Fibroblast of peridontal ligament (primary cell): Measurements from ENCODE around the gene SMIM32.

Source experiments
- DNase-seq: peaks from one replicate; pipeline ENCODE4 v3.0.0-alpha.2; 2010; ENCODE audit errors: extremely low read depth

Gene SMIM32

GRCh38 chr5:136207631-136208030 is 14.7 kb upstream of the SMIM32 start:
- no peak for DNase-seq

GRCh38 chr5:136206361-136206760 is 13.4 kb upstream of the SMIM32 start:
- DNase-seq = no peak

- DNase-seq = no peak
Observed at GRCh38 chr5:136205941-136206340, 13.0 kb upstream of the SMIM32 start.

GRCh38 chr5:136205061-136205702 is 12.2 kb upstream of the SMIM32 start:
- DNase-seq = no peak

GRCh38 chr5:136203303-136203922 is 10.5 kb upstream of the SMIM32 start:
- no peak for DNase-seq

- DNase-seq = no peak
Observed at GRCh38 chr5:136202469-136203205, 9.7 kb upstream of the SMIM32 start.

- DNase-seq = no peak
Observed at GRCh38 chr5:136201870-136202269, 8.9 kb upstream of the SMIM32 start.

GRCh38 chr5:136200761-136201160 is 7.8 kb upstream of the SMIM32 start:
- DNase-seq = no peak

GRCh38 chr5:136200130-136200529 is 7.2 kb upstream of the SMIM32 start:
- no peak for DNase-seq

- no peak for DNase-seq
Observed at GRCh38 chr5:136199408-136199807, 6.4 kb upstream of the SMIM32 start.

GRCh38 chr5:136198453-136198852 is 5.5 kb upstream of the SMIM32 start:
- no peak for DNase-seq

- no peak for DNase-seq
Observed at GRCh38 chr5:136197462-136198142, 4.6 kb upstream of the SMIM32 start.

- peak; percentile 15 for DNase-seq
Observed at GRCh38 chr5:136195971-136196820, 3.2 kb upstream of the SMIM32 start.

- no peak for DNase-seq
Observed at GRCh38 chr5:136194576-136194975, 1.6 kb upstream of the SMIM32 start.

DNA sequence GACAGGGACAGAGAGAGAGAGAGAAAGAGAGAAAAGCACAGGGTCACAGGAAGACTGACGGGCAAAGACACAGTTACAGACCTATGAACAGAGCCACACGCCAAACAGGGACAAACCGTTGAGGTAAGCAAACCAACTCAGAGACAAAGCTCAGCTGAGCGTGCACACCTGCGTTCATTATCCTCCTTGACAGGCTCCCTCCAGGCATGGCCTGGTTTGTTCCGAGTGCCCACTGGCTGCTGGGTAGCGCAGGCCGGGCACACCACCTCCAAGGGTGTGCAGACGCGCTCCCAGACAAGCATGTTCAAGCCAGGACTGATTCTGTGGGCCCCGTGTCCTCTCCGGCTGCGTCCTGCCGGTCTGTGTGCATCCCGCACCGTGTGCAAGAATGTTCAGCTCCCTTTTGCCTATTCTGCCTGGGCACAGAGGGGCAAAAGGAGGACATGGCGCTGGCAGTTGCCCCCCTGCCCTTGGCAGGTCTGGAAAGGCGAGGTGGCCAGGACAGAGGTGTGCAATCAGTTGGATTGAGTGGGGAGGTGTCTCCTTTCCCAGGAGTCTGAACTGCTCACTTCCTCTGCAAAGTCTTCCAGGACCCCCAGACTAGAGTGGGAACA is 467 bp upstream of the SMIM32 start:
- DNase-seq = no peak

GRCh38 chr5:136192015-136192525 is 892 bp downstream of the SMIM32 start:
- no peak for DNase-seq

DNA sequence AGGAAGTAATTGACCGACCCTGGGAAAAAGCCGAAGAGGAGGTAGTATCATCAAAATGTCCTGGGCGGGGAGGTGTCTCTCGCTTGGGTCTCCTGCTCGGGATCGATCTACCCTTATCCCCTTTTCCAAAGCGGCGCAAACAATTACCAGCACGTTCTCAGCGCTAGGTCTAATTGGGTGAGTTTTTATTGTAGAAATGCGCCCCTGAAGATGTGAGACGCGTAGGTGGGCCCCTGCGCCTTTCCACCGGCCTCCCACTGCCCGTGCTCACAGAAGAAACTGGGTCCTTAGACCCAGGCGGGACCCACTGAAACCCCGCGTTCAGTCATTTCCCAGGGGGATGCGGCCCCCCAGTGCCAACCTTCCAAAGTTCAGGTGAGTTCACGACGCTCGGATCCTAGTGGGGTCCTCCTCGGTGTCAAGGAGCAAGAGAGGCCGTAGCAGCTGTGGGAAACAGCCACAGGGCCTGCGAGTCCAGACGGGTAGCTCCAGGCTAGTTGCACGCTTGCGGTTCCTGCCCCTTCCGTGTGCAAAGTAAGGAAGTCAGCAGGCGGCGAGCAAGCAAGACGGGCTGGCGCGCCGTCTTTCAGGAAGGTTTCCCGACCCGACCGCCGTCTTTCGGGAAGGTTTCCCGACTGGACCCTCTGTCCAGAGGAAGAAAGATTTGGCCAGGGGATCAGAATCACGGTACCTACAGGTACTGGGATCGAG is 1.5 kb downstream of the SMIM32 start:
- DNase-seq = peak; percentile 21

GRCh38 chr5:136190904-136191303 is 2.1 kb downstream of the SMIM32 start:
- no peak for DNase-seq

- no peak for DNase-seq
Observed at GRCh38 chr5:136190091-136190720, 2.8 kb downstream of the SMIM32 start.

GRCh38 chr5:136188859-136189258 is 4.1 kb downstream of the SMIM32 start:
- no peak for DNase-seq
